Neural cell (in vitro differentiated cells): ENCODE measurements around the gene MAD1L1.

ENCODE experiments used
- CTCF ChIP-seq: fragments of 450-650 bp; IDR thresholded peaks from 2 replicates; pipeline ENCODE4 v1.5.1; 2014; ENCODE audit warnings: antibody characterized with exemption, mild to moderate bottlenecking, moderate library complexity; ENCODE audit not compliant: poor library complexity, severe bottlenecking
- EP300 ChIP-seq: fragments of 450-650 bp; conservative IDR thresholded peaks from 2 replicates; pipeline ENCODE4 v1.6.1; 2014; ENCODE audit warnings: antibody characterized with exemption, mild to moderate bottlenecking, moderate library complexity; ENCODE audit not compliant: poor library complexity, severe bottlenecking
- EZH2 ChIP-seq: fragments of 200-600, 300-800 bp; shearing (Covaris generic), sonication (generic); IDR thresholded peaks from 2 replicates; pipeline ENCODE4 v1.6.1; 2014; ENCODE audit warnings: antibody characterized with exemption, low read length, borderline replicate concordance, mild to moderate bottlenecking; ENCODE audit not compliant: insufficient read depth, poor library complexity, severe bottlenecking
- MXI1 ChIP-seq: fragments of 450-650 bp; conservative IDR thresholded peaks from 2 replicates; pipeline ENCODE4 v1.6.1; 2014; ENCODE audit warnings: antibody characterized with exemption, mild to moderate bottlenecking; ENCODE audit not compliant: poor library complexity, severe bottlenecking
- POLR2AphosphoS5 ChIP-seq: IDR thresholded peaks from 2 replicates; pipeline ENCODE4 v1.6.1; 2012
- RAD21 ChIP-seq: fragments of 450-650 bp; conservative IDR thresholded peaks from 2 replicates; pipeline ENCODE4 v1.6.1; 2014; ENCODE audit warnings: antibody characterized with exemption, mild to moderate bottlenecking, moderate library complexity
- REST ChIP-seq: IDR thresholded peaks from 2 replicates; pipeline ENCODE4 v1.6.1; 2012; ENCODE audit warnings: borderline replicate concordance
- SMC3 ChIP-seq: fragments of 450-650 bp; conservative IDR thresholded peaks from 2 replicates; pipeline ENCODE4 v1.6.1; 2014; ENCODE audit warnings: antibody characterized with exemption, mild to moderate bottlenecking, moderate library complexity; ENCODE audit not compliant: poor library complexity
- TAF1 ChIP-seq: IDR thresholded peaks from 2 replicates; pipeline ENCODE4 v1.6.1; 2012; ENCODE audit warnings: low read depth

GRCh38 chr7:1985042-1985441 is 247.7 kb downstream of the MAD1L1 start:
- TF ChIP-seq POLR2AphosphoS5 (no peak), EZH2 (no peak), CTCF (no peak), MXI1 (no peak), EP300 (no peak), RAD21 (no peak), REST (no peak), TAF1 (no peak), SMC3 (no peak)
